ENCODE measurements around the gene DNAJC5G.
"Not testable (repeated sequence)": the region's sequence is repeated elsewhere in the genome, so short reads cannot be mapped to it uniquely, and the experiment has no call there.

Gene DNAJC5G

GRCh38 chr2:27307545-27308358 is 32.5 kb downstream of the DNAJC5G start:
- DNase-seq (ENCODE audit: low spot score) (no peak), FAIRE-seq (no peak)

DNA sequence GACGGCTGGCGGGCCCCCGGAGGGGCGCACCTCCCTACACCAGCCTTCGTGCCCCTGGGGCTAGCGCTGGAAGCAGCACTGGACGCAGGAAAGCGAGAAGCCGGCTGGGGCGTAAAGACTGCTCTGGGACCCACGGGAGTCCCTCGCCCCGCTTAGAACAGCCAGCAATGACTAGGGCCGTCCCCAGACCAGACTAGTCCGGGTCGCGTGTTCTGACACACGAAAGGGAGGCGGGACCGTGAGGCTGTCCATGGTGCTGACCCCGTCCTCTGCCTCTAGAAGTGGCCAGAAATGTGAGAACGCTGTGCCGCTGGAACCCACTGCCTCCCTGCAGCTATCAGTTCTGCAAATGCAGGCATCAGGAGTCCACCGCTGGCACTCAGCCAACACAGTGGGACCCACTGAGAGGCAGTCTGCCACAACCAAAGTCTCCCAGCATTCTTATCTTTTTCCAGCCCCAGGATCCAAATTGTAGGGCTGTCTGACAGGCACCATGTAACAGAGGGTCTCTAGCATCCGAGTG is 33.2 kb downstream of the DNAJC5G start, which contains the start of gene UCN:
UCN (minus strand) TSS at position 87 of the 523 bp plus-strand sequence. CDS start 550 bp downstream, outside the sequence.
- no peak for FAIRE-seq
- DNase-seq (ENCODE audit: low spot score) = no peak

DNA sequence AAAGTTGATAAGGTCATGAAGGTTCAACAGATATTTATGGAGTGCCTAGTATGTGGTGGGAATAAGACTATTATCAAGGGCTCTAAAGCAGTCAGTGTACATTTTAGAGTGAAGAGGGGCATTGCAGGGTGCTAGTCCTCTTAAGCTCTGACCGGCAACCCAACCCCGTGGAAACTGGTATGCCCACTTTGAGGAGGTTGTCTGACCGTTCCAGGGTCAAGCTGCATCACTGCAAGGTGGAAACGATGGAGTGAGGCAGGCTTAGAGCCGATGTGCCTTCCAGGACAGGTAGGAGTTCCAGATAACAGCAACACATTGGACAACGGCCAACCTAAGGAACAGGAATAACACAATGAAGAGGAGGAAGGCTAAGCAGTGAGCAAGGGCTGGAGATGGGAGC is 34.4 kb downstream of the DNAJC5G start:
- FAIRE-seq = no peak
- no peak for DNase-seq (ENCODE audit: low spot score)

GRCh38 chr2:27312152-27312551 is 36.9 kb downstream of the DNAJC5G start:
- DNase-seq (ENCODE audit: low spot score) (no peak), FAIRE-seq (no peak)

GRCh38 chr2:27313882-27314645 is 38.8 kb downstream of the DNAJC5G start:
- no peak for DNase-seq (ENCODE audit: low spot score)
- FAIRE-seq = no peak

- DNase-seq (ENCODE audit: low spot score) (no peak), FAIRE-seq (no peak)
Observed at GRCh38 chr2:27314709-27315108, 39.5 kb downstream of the DNAJC5G start.

GRCh38 chr2:27315122-27315521 is 39.9 kb downstream of the DNAJC5G start:
- FAIRE-seq (no peak), DNase-seq (ENCODE audit: low spot score) (no peak)

DNA sequence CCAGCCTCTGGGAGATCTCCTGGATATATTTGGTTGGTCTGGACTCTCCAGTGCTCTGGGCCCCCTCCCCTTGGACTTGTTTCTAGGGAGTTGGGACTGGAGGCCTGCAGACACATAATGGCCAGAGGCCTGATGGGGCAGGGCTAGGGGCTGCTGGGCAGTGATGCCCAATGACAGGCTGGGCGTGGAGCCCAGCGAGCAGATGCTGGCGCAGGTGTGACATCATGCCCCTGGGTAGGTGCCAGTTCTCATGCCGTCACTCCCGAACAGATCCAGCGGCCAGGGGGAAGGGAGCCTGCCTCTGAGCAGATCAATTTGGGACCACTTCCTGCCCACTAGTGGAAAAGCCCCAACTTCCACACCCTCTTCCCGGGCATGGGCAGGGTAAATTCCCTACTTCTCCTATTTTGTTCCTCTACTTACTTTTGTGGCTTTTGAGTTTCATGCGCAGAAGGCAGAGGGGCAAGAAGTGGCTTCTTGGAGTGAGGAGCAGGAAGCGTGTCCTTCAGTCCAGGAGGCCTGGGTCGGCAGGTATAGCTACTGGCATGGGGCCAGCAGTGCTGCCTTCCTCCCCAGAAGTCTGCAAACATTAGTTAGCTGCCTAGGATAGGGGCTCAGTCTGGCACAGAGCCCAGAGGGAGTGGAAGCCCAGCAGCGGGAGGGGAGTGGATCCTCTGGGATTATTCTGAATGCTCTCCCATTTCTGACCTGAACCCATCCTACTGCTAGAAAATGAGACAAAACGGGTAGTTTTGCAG is 41.6 kb downstream of the DNAJC5G start:
- no peak for FAIRE-seq

GRCh38 chr2:27319839-27320238 is 44.6 kb downstream of the DNAJC5G start:
- not testable (repeated sequence) for DNase-seq (ENCODE audit: low spot score); FAIRE-seq

More for the DNA sequence above, 41.6 kb downstream of the DNAJC5G start:
- no peak for DNase-seq (ENCODE audit: low spot score)

- peak; percentile 93 for FAIRE-seq
- peak; percentile 99 for DNase-seq (ENCODE audit: low spot score)
Observed at GRCh38 chr2:27320958-27321543, 45.8 kb downstream of the DNAJC5G start.

GRCh38 chr2:27322301-27322765 is 47.1 kb downstream of the DNAJC5G start:
- DNase-seq (ENCODE audit: low spot score) = peak; percentile 23
- no peak for FAIRE-seq

DNA sequence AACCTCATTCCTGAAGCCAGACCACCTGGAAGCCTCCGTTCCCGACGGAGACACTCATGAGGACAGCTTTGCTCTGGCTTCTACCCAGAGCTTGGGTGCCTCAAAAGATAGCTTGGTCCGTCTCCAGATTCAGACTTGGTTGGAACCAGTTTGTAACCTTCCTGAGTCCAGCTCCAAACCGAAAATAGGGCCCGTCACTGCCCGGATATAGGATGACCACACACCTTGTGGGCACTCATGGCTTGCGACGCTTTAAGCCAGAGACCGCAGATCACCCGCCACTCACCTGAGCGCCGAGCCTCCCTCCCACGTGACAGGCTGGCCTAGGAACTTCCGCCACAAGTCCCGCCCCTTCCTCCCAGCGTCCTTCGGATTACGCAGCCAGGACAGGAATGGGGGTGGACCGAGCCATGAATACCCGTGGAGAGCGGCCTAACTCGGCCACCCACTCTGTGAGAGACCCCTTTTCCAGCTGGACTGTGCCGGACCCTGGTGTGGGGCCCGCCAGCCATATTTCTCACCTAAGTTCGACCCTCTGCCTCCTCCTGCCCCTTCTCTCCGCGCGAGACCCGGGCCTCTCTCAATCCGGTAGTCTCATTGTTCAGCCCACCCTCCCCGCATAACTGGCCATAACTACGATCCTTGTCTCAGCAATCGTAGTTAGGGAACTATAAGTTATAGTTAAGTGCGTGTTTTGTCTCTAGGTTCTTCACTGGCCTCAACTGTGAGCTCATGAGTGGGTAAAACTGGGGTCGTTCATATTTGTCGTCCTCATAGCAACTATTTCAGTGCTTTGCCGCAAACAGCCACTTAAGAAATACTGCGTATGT is 47.7 kb downstream of the DNAJC5G start, which contains the start of gene MPV17:
MPV17 (minus strand) TSS at position 332 of the 830 bp plus-strand sequence. CDS start 580 bp downstream, outside the sequence.
- FAIRE-seq (no peak), DNase-seq (ENCODE audit: low spot score) (peak; percentile 83)

GRCh38 chr2:27323596-27324285 is 48.5 kb downstream of the DNAJC5G start:
- FAIRE-seq (no peak), DNase-seq (ENCODE audit: low spot score) (peak; percentile 7)

DNA sequence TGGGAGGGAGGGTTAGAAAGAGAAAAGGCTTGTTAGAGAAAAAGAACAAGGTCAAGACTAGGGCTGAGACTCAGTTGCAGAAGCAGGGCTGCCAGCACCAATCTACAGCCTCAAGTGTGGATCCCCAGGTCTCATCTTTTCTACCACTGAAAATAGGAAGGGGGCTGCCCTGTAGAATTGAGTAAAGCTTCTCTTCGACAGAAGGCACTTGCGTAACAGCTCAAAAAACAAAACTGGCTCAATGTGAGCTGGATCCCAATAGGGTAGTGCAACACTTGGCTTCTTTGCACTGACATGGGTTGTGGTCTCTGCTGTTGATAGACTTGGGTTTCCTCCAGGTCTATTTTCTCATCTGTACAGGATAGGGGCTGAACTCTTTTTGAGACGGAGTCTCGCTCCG is 49.5 kb downstream of the DNAJC5G start:
- no peak for DNase-seq (ENCODE audit: low spot score)
- FAIRE-seq = no peak
